SK-N-SH treated with all-trans-retinoic acid at 6 μM for 48 hours (cell line): ENCODE results near the gene LTF.

ENCODE experiments used
- ESRRG ChIP-seq: fragments of 250-450 bp; sonication (Bioruptor Pico); IDR thresholded peaks from 2 replicates; pipeline ENCODE4 v1.6.1; 2021; ENCODE audit warnings: mild to moderate bottlenecking
- PPARA ChIP-seq: fragments of 250-450 bp; sonication (Bioruptor Pico); IDR thresholded peaks from 2 replicates; pipeline ENCODE4 v1.5.0; 2020; ENCODE audit warnings: mild to moderate bottlenecking, borderline replicate concordance
- TCF4 ChIP-seq: fragments of 250-450 bp; sonication (Bioruptor Pico); IDR thresholded peaks from 2 replicates; pipeline ENCODE4 v1.8.0; 2021; ENCODE audit warnings: mild to moderate bottlenecking, moderate library complexity, borderline replicate concordance
- ZFP3 ChIP-seq: fragments of 250-450 bp; sonication (Bioruptor Pico); IDR thresholded peaks from 2 replicates; pipeline ENCODE4 v1.5.0; 2020; ENCODE audit warnings: mild to moderate bottlenecking, moderate library complexity
- ZFP30 ChIP-seq: fragments of 450-650 bp; formaldehyde crosslinking; IDR thresholded peaks from 2 replicates; pipeline ENCODE4 v1.5.0; 2022; ENCODE audit warnings: mild to moderate bottlenecking, moderate library complexity
- ZNF70 ChIP-seq: fragments of 450-650 bp; formaldehyde crosslinking; IDR thresholded peaks from 2 replicates; pipeline ENCODE4 v1.5.0; 2020; ENCODE audit warnings: mild to moderate bottlenecking, moderate library complexity

- no peak for TF ChIP-seq PPARA (CRISPR knock-in tag)
- no peak for TF ChIP-seq ESRRG (CRISPR knock-in tag)
- TF ChIP-seq ZFP3 (CRISPR knock-in tag) = no peak
- no peak for TF ChIP-seq ZNF70 (CRISPR knock-in tag)
- no peak for TF ChIP-seq ZFP30 (CRISPR knock-in tag)
- TF ChIP-seq TCF4 (CRISPR knock-in tag) = no peak
These were observed 43.8 kb downstream of the LTF start for GRCh38 chr3:46420931-46421330.
